SK-N-SH treated with all-trans-retinoic acid at 6 μM for 48 hours (cell line): Measurements from ENCODE around the gene GALNT13.

Experiments used
- PPARA ChIP-seq: fragments of 250-450 bp; sonication (Bioruptor Pico); IDR thresholded peaks from 2 replicates; pipeline ENCODE4 v1.5.0; 2020; ENCODE audit warnings: mild to moderate bottlenecking, borderline replicate concordance
- RARB ChIP-seq: fragments of 250-450 bp; sonication (Bioruptor Pico); IDR thresholded peaks from 2 replicates; pipeline ENCODE4 v1.8.0; 2021; ENCODE audit warnings: mild to moderate bottlenecking, moderate library complexity
- TCF4 ChIP-seq: fragments of 250-450 bp; sonication (Bioruptor Pico); IDR thresholded peaks from 2 replicates; pipeline ENCODE4 v1.8.0; 2021; ENCODE audit warnings: mild to moderate bottlenecking, moderate library complexity, borderline replicate concordance
- ZFP3 ChIP-seq: fragments of 250-450 bp; sonication (Bioruptor Pico); IDR thresholded peaks from 2 replicates; pipeline ENCODE4 v1.5.0; 2020; ENCODE audit warnings: mild to moderate bottlenecking, moderate library complexity
- ZFP30 ChIP-seq: fragments of 450-650 bp; formaldehyde crosslinking; IDR thresholded peaks from 2 replicates; pipeline ENCODE4 v1.5.0; 2022; ENCODE audit warnings: mild to moderate bottlenecking, moderate library complexity
- ZNF8 ChIP-seq: fragments of 450-650 bp; formaldehyde crosslinking; IDR thresholded peaks from 2 replicates; pipeline ENCODE4 v1.5.0; 2020; ENCODE audit warnings: mild to moderate bottlenecking, moderate library complexity
- TF ChIP-seq, protein P1 (sequence below): fragments of 250-450 bp; sonication (Bioruptor Pico); IDR thresholded peaks from 2 replicates; pipeline ENCODE4 v1.8.0; 2020; ENCODE audit warnings: mild to moderate bottlenecking, moderate library complexity, borderline replicate concordance
- TF ChIP-seq, protein P2 (sequence below): fragments of 250-450 bp; sonication (Bioruptor Pico); IDR thresholded peaks from 2 replicates; pipeline ENCODE4 v1.5.1; 2021; ENCODE audit warnings: mild to moderate bottlenecking, moderate library complexity

DNA sequence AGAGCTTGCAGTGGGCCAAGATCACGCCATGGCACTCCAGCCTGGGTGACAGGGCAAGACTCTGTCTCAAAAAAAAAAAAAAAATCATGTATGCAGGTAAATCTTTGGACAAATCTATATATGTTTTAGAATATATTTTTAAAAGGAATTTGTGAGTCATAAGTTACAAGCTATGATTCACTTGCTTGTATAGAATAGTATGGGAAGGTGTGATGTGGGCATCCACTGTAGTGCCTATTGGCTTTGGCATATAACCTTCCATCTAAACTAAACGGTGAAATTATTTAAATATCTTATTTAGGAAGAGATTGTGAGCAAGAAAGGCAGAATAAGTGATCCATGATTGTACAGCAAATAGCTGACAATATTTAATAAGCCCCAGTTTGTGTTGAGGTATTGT lies 261.1 kb downstream of the GALNT13 start:
- no peak for TF ChIP-seq ZFP3 (CRISPR knock-in tag)
- no peak for TF ChIP-seq TCF4
- TF ChIP-seq RARB (CRISPR knock-in tag) = no peak
- TF ChIP-seq PPARA = no peak
- TF ChIP-seq, protein P1, sequence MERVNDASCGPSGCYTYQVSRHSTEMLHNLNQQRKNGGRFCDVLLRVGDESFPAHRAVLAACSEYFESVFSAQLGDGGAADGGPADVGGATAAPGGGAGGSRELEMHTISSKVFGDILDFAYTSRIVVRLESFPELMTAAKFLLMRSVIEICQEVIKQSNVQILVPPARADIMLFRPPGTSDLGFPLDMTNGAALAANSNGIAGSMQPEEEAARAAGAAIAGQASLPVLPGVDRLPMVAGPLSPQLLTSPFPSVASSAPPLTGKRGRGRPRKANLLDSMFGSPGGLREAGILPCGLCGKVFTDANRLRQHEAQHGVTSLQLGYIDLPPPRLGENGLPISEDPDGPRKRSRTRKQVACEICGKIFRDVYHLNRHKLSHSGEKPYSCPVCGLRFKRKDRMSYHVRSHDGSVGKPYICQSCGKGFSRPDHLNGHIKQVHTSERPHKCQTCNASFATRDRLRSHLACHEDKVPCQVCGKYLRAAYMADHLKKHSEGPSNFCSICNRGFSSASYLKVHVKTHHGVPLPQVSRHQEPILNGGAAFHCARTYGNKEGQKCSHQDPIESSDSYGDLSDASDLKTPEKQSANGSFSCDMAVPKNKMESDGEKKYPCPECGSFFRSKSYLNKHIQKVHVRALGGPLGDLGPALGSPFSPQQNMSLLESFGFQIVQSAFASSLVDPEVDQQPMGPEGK (CRISPR knock-in tag) = no peak
- no peak for TF ChIP-seq ZFP30 (CRISPR knock-in tag)
- TF ChIP-seq, protein P2, sequence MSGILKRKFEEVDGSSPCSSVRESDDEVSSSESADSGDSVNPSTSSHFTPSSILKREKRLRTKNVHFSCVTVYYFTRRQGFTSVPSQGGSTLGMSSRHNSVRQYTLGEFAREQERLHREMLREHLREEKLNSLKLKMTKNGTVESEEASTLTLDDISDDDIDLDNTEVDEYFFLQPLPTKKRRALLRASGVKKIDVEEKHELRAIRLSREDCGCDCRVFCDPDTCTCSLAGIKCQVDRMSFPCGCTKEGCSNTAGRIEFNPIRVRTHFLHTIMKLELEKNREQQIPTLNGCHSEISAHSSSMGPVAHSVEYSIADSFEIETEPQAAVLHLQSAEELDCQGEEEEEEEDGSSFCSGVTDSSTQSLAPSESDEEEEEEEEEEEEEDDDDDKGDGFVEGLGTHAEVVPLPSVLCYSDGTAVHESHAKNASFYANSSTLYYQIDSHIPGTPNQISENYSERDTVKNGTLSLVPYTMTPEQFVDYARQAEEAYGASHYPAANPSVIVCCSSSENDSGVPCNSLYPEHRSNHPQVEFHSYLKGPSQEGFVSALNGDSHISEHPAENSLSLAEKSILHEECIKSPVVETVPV (CRISPR knock-in tag) = no peak
- no peak for TF ChIP-seq ZNF8 (CRISPR knock-in tag)
